ENCODE results near the gene CA10. TPM values are rescaled to one million over a fixed set of nuclear protein-coding genes. Genes with fewer than 3 reads are reported as not detected.

The CA10 gene
- polyA plus RNA-seq, 1 donor from 2014 or later = 6.2 TPM

DNA sequence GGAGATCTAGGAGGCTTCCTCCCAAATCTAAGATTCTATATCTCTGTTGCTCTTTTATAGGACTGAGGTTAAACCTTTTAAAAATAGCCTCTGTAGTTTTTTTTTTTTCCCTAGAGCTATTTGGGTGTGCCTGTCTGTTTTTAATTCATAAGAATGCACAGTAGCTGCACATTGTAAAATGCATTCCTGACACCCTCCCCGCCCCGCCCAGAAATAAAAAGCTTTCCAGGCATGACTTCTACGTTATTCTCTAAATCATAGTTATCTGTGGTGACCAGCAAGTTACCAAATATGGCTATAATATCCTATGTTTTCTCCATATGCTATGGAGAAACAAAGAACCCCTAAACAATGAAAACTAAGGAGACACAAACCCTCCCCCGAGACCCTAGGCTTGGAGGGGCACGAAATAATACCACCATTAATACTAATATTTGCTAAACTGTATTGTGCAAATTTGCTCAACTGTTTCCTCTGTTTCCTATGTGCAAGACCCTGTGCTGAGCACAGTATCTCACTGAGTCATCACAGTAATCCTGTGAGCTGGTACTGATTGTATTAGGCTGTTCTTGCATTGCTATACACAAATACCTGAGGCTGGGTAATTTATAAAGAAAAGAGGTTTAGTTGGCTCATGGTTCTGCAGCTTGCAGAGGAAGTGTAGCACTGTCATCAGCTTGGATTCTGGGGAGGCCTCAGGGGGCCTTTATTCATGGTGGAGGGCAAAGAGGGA, 388.3 kb downstream of the CA10 start:
- Histone ChIP-seq H3K9me3 (ENCODE audit: low read length) (no peaks in the 10 kb centered on the region), H3K27me3 (ENCODE audit: insufficient read depth, low read depth, low read length) (no peaks in the 10 kb centered on the region), H4K20me1 (ENCODE audit: insufficient read depth) (no peaks in the 10 kb centered on the region), H3K9ac (ENCODE audit: low read length) (no peak overlapping the region), H3K27ac (ENCODE audit: low read length) (no peak overlapping the region), H3K36me3 (ENCODE audit: insufficient read depth, low read length) (no peaks in the 10 kb centered on the region), H3F3A (ENCODE audit: insufficient read depth, low read length, poor library complexity, severe bottlenecking) (no peaks in the 10 kb centered on the region), H3K79me2 (replicated peaks; ENCODE audit: insufficient read depth, low read length) (no peaks in the 10 kb centered on the region), H3K4me3 (ENCODE audit: low read length) (no peak overlapping the region), H3K4me2 (ENCODE audit: low read length) (no peak overlapping the region), H3K9me2 (ENCODE audit: insufficient read depth, low read length) (no peaks in the 10 kb centered on the region), H2AFZ (ENCODE audit: low read depth, low read length) (no peak overlapping the region)
- TF ChIP-seq MXI1 (conservative IDR thresholded peaks at IDR 0.05; ENCODE audit: poor library complexity, severe bottlenecking) = no peak
- no peak for TF ChIP-seq POLR2AphosphoS5 (IDR thresholded peaks at IDR 0.05)

GRCh38 chr17:51769231-51769630, 389.3 kb downstream of the CA10 start:
- H3K9ac ChIP-seq (ENCODE audit: low read length) = no peak overlapping the region
- H3K36me3 ChIP-seq (ENCODE audit: insufficient read depth, low read length) = no peaks in the 10 kb centered on the region
- no peak overlapping the region for H3K27ac ChIP-seq (ENCODE audit: low read length)
- TF ChIP-seq SMC3 (conservative IDR thresholded peaks at IDR 0.05; ENCODE audit: poor library complexity) (no peak), TAF1 (IDR thresholded peaks at IDR 0.05; ENCODE audit: low read depth) (no peak)
- H3K9me3 ChIP-seq (ENCODE audit: low read length) = no peaks in the 10 kb centered on the region
- no peak overlapping the region for H2AFZ ChIP-seq (ENCODE audit: low read depth, low read length)
- H3F3A ChIP-seq (ENCODE audit: insufficient read depth, low read length, poor library complexity, severe bottlenecking) = no peaks in the 10 kb centered on the region
- no peaks in the 10 kb centered on the region for H3K27me3 ChIP-seq (ENCODE audit: insufficient read depth, low read depth, low read length)
- no peak overlapping the region for H3K4me2 ChIP-seq (ENCODE audit: low read length)
- no peaks in the 10 kb centered on the region for H4K20me1 ChIP-seq (ENCODE audit: insufficient read depth)
- no peak overlapping the region for H3K4me3 ChIP-seq (ENCODE audit: low read length)
- no peaks in the 10 kb centered on the region for H3K9me2 ChIP-seq (ENCODE audit: insufficient read depth, low read length)
- H3K79me2 ChIP-seq (replicated peaks; ENCODE audit: insufficient read depth, low read length) = no peaks in the 10 kb centered on the region

GRCh38 chr17:51768706-51769105, 389.8 kb downstream of the CA10 start:
- Histone ChIP-seq H3F3A (ENCODE audit: insufficient read depth, low read length, poor library complexity, severe bottlenecking) (no peaks in the 10 kb centered on the region), H3K9ac (ENCODE audit: low read length) (no peak overlapping the region), H3K4me2 (ENCODE audit: low read length) (no peak overlapping the region), H3K36me3 (ENCODE audit: insufficient read depth, low read length) (no peaks in the 10 kb centered on the region), H2AFZ (ENCODE audit: low read depth, low read length) (no peak overlapping the region), H3K79me2 (replicated peaks; ENCODE audit: insufficient read depth, low read length) (no peaks in the 10 kb centered on the region), H3K27me3 (ENCODE audit: insufficient read depth, low read depth, low read length) (no peaks in the 10 kb centered on the region), H3K27ac (ENCODE audit: low read length) (no peak overlapping the region), H4K20me1 (ENCODE audit: insufficient read depth) (no peaks in the 10 kb centered on the region), H3K9me3 (ENCODE audit: low read length) (no peaks in the 10 kb centered on the region), H3K9me2 (ENCODE audit: insufficient read depth, low read length) (no peaks in the 10 kb centered on the region), H3K4me3 (ENCODE audit: low read length) (no peak overlapping the region)
- TF ChIP-seq EP300 (conservative IDR thresholded peaks at IDR 0.05; ENCODE audit: poor library complexity, severe bottlenecking) (no peak), REST (IDR thresholded peaks at IDR 0.05; ENCODE audit: borderline replicate concordance) (no peak), POLR2AphosphoS5 (IDR thresholded peaks at IDR 0.05) (no peak), EZH2 (IDR thresholded peaks at IDR 0.05; ENCODE audit: borderline replicate concordance, insufficient read depth, low read length, poor library complexity, severe bottlenecking) (no peak), MXI1 (conservative IDR thresholded peaks at IDR 0.05; ENCODE audit: poor library complexity, severe bottlenecking) (no peak), TAF1 (IDR thresholded peaks at IDR 0.05; ENCODE audit: low read depth) (no peak), SMC3 (conservative IDR thresholded peaks at IDR 0.05; ENCODE audit: poor library complexity) (no peak), RAD21 (conservative IDR thresholded peaks at IDR 0.05) (no peak)
- TF ChIP-seq, protein P1, sequence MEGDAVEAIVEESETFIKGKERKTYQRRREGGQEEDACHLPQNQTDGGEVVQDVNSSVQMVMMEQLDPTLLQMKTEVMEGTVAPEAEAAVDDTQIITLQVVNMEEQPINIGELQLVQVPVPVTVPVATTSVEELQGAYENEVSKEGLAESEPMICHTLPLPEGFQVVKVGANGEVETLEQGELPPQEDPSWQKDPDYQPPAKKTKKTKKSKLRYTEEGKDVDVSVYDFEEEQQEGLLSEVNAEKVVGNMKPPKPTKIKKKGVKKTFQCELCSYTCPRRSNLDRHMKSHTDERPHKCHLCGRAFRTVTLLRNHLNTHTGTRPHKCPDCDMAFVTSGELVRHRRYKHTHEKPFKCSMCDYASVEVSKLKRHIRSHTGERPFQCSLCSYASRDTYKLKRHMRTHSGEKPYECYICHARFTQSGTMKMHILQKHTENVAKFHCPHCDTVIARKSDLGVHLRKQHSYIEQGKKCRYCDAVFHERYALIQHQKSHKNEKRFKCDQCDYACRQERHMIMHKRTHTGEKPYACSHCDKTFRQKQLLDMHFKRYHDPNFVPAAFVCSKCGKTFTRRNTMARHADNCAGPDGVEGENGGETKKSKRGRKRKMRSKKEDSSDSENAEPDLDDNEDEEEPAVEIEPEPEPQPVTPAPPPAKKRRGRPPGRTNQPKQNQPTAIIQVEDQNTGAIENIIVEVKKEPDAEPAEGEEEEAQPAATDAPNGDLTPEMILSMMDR (IDR thresholded peaks at IDR 0.05; ENCODE audit: poor library complexity, severe bottlenecking) = no peak
